Aorta (tissue), 5 donors: Measurements from ENCODE around the gene EIF3I. TPM values are rescaled to one million over a fixed set of nuclear protein-coding genes. Genes with fewer than 3 reads are reported as not detected.
A peak's percentile ranks its signal among the peaks of the same experiment; 100 is the strongest.

Experiments used
- ATAC-seq: fragments of 200-7000 bp; cut with Tn5 transposase; one replicate; pipeline ENCODE4 v1.9.1; 2022; ENCODE audit warnings: moderate library complexity; ENCODE audit not compliant: low FRiP score
- DNase-seq, 2 donors: peaks; one replicate each; pipeline ENCODE4 v3.0.0-alpha.2; 2020
- H3K27ac ChIP-seq, 2 donors: one replicate each; pipeline ENCODE4 v1.5.1; 2013; ENCODE audit warnings: low read length in 2 of 2, mild to moderate bottlenecking in 2 of 2, moderate library complexity in 2 of 2, control low read depth in 1 of 2, inconsistent platforms in 1 of 2, low read depth in 1 of 2
- H3K27me3 ChIP-seq, 2 donors: one replicate each; pipeline ENCODE4 v1.6.1; 2013; ENCODE audit warnings: control low read depth in 1 of 2, low read length in 1 of 2, mild to moderate bottlenecking in 1 of 2, moderate library complexity in 1 of 2; ENCODE audit not compliant: insufficient read depth in 2 of 2, control insufficient read depth in 1 of 2
- H3K36me3 ChIP-seq, 2 donors: one replicate each; pipeline ENCODE4 v1.6.1; 2013; ENCODE audit warnings: control low read depth in 1 of 2, low read length in 1 of 2, mild to moderate bottlenecking in 1 of 2; ENCODE audit not compliant: insufficient read depth in 2 of 2, control insufficient read depth in 1 of 2
- H3K4me1 ChIP-seq, 2 donors: one replicate each; pipeline ENCODE4 v1.6.1; 2013; ENCODE audit warnings: low read length in 2 of 2, control low read depth in 1 of 2, mild to moderate bottlenecking in 1 of 2, moderate library complexity in 1 of 2; ENCODE audit not compliant: insufficient read depth in 2 of 2, control insufficient read depth in 1 of 2
- H3K4me3 ChIP-seq, 2 donors: one replicate each; pipeline ENCODE4 v1.5.1; 2013; ENCODE audit warnings: low read length in 2 of 2, control low read depth in 1 of 2, mild to moderate bottlenecking in 1 of 2
- H3K9me3 ChIP-seq: one replicate; pipeline ENCODE4 v1.6.1; 2013; ENCODE audit warnings: mild to moderate bottlenecking, low read length; ENCODE audit not compliant: control insufficient read depth
- WGBS, 2 donors: extraction: QIAGEN DNeasy Blood & Tissue Kit; methylation state at CpG; one replicate each; pipeline ENCODE4 v1.1.7; 2013; 5-methylcytosine and 5-hydroxymethylcytosine counted together
- intact Hi-C, 2 donors: fragments of 100-400 bp; cut with DNase I; formaldehyde crosslinking; loops; one replicate each; pipeline versions ENCODE4 v1.14.2 to v1.15.0; 2022
- polyA plus RNA-seq, 2 donors: library from polyadenylated mRNA; stranded (reverse); fragments of 200-250 nt; gene quantifications; one replicate each; pipeline ENCODE4 v1.2.3, GENCODE V29; 2013
- total RNA-seq, 2 donors: library from RNA; stranded (reverse); fragmentation: NEBNext Ultra II Directional; extraction: Animal tissue kit (Norgen Biotek cat#: 25700); gene quantifications; one replicate each; pipeline ENCODE4 v1.2.1, GENCODE V29; 2021
- donor health status: healthy with polysubstance abuse.
- donor health status: Bipolar disorder and iron deficiency.
- donor health status: DM: no; HTN: no; CAD: no.
- donor health status: DM: no; HTN: no; CAD: no.
- donor health status: DM: yes; HTN: yes; CAD: no.

The EIF3I gene
- total and polyA plus RNA-seq, 4 donors = 102 to 141 (median 118) TPM

DNA sequence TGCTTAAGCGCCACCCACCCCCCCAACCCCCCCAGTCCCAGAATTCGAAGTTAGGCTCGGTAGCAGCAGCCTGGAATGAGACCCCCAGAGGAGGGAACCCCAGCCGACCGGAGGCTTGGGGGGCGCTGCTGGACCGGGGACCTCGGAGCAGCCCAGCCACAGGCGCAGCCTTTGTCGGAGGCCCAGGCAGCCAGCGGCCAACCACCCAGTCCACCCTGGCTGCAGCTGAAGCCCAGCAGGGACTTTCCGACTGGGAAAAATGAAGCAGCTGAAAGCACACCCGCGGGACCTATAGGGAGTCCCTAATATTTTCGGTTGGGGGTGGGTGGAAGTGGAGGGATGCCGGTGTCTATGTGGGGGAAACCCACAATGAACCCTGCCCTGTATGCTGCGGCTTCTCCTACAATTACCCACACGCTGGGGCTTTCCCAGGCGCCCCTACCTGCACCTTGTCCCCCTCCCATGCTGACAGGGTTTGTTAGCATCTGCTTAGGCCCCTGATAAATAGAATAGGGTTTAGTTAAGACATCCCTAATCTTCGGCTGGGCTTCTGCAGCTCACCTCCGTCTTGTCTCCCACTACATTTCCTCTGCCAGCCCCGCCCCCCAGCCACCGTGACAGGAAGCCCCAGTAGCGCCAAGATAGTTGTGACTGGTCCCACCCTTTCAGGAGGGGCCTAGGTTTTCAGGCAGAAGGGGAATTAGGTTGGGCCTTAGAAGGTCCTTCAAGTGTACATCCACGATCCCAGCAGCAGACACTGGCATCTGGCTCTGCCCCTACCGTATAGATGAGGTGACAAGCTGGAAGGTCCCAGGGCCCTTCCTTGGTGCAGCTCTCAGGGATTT, 21.0 kb upstream of the EIF3I start:
- WGBS, 2 donors = 2 to 3% methylated on average over 26 of the region's 26 CpGs
- DNase-seq (peak; percentile 83 to 89), ATAC-seq (peak; percentile 74)
- peak overlapping the region; percentile 31 to 56 for H3K4me3 ChIP-seq
- intact Hi-C loops = no loop called here
- peaks cover 0 to 2% of the 10 kb centered on the region in 2 donors for H3K36me3 ChIP-seq
- no peaks in the 10 kb centered on the region for H3K4me1 ChIP-seq
- no peaks in the 10 kb centered on the region for H3K9me3 ChIP-seq
- H3K27me3 ChIP-seq = no peaks in the 10 kb centered on the region
- H3K27ac ChIP-seq = no peak overlapping the region

- intact Hi-C loops = no loop called here
- H3K4me3 ChIP-seq = peak overlapping the region; percentile 23 to 36
- ATAC-seq = no peak
- no peak overlapping the region for H3K27ac ChIP-seq
- H3K4me1 ChIP-seq = no peaks in the 10 kb centered on the region
- H3K27me3 ChIP-seq = no peaks in the 10 kb centered on the region
- no peak for DNase-seq
- no peaks in the 10 kb centered on the region for H3K36me3 ChIP-seq
- WGBS, 2 donors = 21 to 26% methylated on average over 26 of the region's 26 CpGs
- H3K9me3 ChIP-seq = no peaks in the 10 kb centered on the region
Measured at GRCh38 chr1:32204943-32205361, 17.3 kb upstream of the EIF3I start.

DNA sequence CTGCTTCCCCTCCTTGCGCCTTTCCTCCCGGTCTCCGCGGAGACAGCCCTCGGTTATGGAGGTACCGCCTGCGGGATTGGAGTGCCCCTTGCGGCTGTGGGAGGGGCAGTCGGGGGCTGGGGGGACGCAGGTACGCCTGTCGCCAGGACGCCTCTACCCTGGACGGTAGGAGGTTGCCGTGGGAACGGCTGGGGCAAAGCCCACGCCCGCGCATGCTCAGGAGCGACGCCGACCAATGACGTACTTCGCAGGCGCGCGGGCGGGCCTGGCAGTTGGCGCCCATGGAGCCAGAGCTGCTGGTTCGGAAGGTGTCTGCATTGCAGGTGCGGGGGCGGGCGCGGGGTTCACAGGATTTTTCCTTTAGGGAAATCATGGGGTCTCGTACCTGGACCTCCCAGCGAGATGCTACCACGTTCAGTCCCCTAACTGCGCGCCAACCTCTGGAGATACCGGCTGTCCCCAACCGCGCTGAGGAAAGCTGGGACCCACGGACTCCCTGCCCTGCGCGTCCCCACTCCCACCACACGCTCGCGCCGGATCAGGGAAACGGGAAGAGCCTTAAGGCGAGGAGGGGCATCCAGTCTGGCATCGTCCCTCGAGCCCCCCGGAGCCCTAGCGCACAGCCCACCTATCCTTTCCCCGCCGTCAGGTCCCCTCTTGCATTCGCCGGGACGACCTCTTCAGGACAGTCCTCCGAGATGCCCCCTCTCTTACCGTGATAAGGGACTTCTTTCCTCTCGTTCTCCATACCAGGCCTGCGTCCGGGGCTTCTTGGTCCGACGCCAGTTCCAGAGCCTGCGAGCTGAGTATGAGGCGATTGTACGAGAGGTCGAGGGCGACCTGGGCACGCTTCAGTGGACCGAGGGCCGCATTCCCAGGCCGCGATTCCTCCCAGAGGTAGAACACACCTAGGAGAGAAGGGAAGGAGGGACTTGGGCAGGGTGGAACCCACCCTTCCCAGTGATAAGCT, 16.5 kb upstream of the EIF3I start, which contains the start of gene IQCC:
TSS of gene IQCC (plus strand) at position 271 of the 970 bp plus-strand sequence. CDS start at position 282, 11 bp downstream.
- Histone ChIP-seq H3K4me1 (no peaks in the 10 kb centered on the region), H3K9me3 (no peaks in the 10 kb centered on the region), H3K27me3 (no peaks in the 10 kb centered on the region), H3K27ac (no peak within 1 kb of the TSS), H3K36me3 (no peaks in the 10 kb centered on the region), H3K4me3 (peak within 1 kb of the TSS; percentile 23 to 36)
- WGBS, 2 donors = 1% methylated on average over 74 to 77 of the region's 77 CpGs
- DNase-seq (peak; percentile 91 to 95), ATAC-seq (peak; percentile 90)
- intact Hi-C loops = no loop called here

DNA sequence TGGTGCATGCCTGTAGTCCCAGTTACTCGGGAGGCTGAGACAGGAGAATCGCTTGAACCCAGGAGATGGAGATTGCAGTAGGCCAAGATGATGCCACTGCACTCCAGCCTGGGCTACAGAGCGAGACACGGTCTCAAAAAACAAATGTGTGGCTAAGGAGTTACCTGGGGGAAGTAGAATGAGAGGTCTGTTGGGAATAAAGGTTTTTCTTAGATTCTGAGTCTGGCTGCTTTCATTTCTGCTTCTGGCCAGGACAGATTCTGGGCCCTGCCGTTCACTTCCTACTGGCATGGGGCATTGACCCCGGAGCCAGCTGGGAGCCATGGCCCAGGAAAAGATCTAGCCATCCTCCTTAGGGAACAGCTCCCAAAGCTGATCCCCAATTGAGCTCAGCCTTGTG, 13.7 kb upstream of the EIF3I start:
- no peak for ATAC-seq

GRCh38 chr1:32208891-32209328, 13.3 kb upstream of the EIF3I start, which contains the start of gene DCDC2B:
TSS of gene DCDC2B (plus strand) at chr1:32209089. CDS start at chr1:32209094, 5 bp downstream.
- no peak for ATAC-seq
- 79 to 83% methylated on average over 5 of the region's 5 CpGs for WGBS, 2 donors

More for the DNA sequence above, 13.7 kb upstream of the EIF3I start:
- Histone ChIP-seq H3K27ac (no peak overlapping the region), H3K9me3 (no peaks in the 10 kb centered on the region), H3K4me1 (no peaks in the 10 kb centered on the region), H3K36me3 (no peaks in the 10 kb centered on the region), H3K4me3 (no peak overlapping the region), H3K27me3 (no peaks in the 10 kb centered on the region)
- 80 to 84% methylated on average over 6 of the region's 6 CpGs for WGBS, 2 donors
- intact Hi-C loops = no loop called here
- no peak for DNase-seq

GRCh38 chr1:32215629-32216480, 6.4 kb upstream of the EIF3I start:
- WGBS, 2 donors = 77 to 79% methylated on average over 10 of the region's 10 CpGs
- no peaks in the 10 kb centered on the region for H3K4me1 ChIP-seq
- intact Hi-C loops = no loop called here
- peak; percentile 64 for ATAC-seq
- no peaks in the 10 kb centered on the region for H3K27me3 ChIP-seq
- no peaks in the 10 kb centered on the region for H3K9me3 ChIP-seq
- no peak overlapping the region for H3K4me3 ChIP-seq
- no peaks in the 10 kb centered on the region for H3K36me3 ChIP-seq
- no peak overlapping the region for H3K27ac ChIP-seq
- peak; percentile 60 to 80 for DNase-seq

More at GRCh38 chr1:32208891-32209328, 13.3 kb upstream of the EIF3I start, which contains the start of gene DCDC2B:
- H3K36me3 ChIP-seq = no peaks in the 10 kb centered on the region
- no peaks in the 10 kb centered on the region for H3K27me3 ChIP-seq
- H3K9me3 ChIP-seq = no peaks in the 10 kb centered on the region
- H3K4me1 ChIP-seq = no peaks in the 10 kb centered on the region
- DNase-seq = no peak
- H3K27ac ChIP-seq = no peak within 1 kb of the TSS
- intact Hi-C loops = no loop called here
- H3K4me3 ChIP-seq = no peak within 1 kb of the TSS

- H3K36me3 ChIP-seq = no peaks in the 10 kb centered on the region
- H3K4me1 ChIP-seq = peaks cover 2 to 3% of the 10 kb centered on the region in 2 donors
- no peak overlapping the region for H3K27ac ChIP-seq
- H3K4me3 ChIP-seq = no peak overlapping the region
- intact Hi-C loops = no loop called here
- no peaks in the 10 kb centered on the region for H3K27me3 ChIP-seq
- ATAC-seq = no peak
- no peaks in the 10 kb centered on the region for H3K9me3 ChIP-seq
- 90 to 93% methylated on average over 5 of the region's 5 CpGs for WGBS, 2 donors
- DNase-seq = no peak
Measured at GRCh38 chr1:32216566-32216965, 5.6 kb upstream of the EIF3I start.

DNA sequence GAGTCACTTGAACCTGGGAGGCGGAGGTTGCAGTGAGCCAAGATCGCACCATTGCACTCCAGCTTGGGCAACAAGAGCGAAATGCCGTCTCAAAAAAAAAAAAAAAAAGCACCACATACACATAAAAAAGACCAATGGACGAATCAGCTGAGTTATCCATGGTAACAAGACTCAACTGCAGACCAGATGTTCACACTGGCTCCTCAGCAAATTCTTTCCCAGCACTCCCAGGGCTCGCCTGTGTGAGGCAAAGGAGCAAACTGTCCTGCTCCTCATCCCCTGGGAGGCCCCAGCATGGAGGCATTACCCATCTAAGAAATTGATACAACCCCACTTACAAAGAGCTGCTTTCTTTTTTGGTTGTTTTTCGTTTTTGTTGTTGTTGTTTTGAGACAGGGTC, 3.2 kb upstream of the EIF3I start:
- WGBS, 2 donors = 80 to 85% methylated on average over 7 of the region's 7 CpGs
- intact Hi-C loops = no loop called here

More for the DNA sequence above, 3.2 kb upstream of the EIF3I start:
- no peak for ATAC-seq
- Histone ChIP-seq H3K27me3 (no peaks in the 10 kb centered on the region), H3K4me1 (peaks cover 2 to 3% of the 10 kb centered on the region in 2 donors), H3K36me3 (no peaks in the 10 kb centered on the region), H3K4me3 (no peak overlapping the region), H3K9me3 (no peaks in the 10 kb centered on the region), H3K27ac (no peak overlapping the region)
- no peak for DNase-seq
